Measurements from ENCODE around the gene UBE2O.
A peak's percentile ranks its signal among the peaks of the same experiment; 100 is the strongest.

UBE2O gene

DNA sequence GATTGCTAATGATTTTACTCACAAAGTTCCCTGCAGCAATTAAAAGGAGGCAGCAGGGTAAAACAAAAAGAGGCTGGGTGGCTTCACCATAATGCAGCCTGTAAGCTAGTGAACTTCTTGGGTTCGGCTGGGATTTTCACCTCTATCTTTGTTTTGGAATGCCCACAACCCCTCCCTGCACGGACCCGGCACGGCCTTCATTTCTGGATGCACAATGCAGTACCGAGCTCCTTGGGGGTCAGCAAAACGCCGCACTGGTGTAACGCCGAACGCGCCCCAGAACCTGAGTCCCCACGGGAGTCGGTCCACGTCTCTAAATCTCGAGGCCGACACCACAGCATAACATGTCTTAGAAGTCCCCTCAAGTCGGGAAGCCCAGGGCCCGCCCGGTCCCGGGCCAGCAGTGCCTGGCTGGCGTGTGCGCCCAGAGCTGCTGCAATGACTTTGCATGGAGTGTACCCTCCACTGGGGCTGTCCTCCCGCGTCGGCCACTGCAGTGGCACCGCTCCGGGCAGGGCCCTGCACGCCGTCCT is 759 bp downstream of the UBE2O start:
- no peak overlapping the region; the same call in 1 of the 2 replicates for H3K27ac ChIP-seq (ENCODE audit: low read length)
- peaks cover 2% of the 10 kb centered on the region; the same call in 1 of the 2 replicates for H3K36me3 ChIP-seq (ENCODE audit: insufficient read depth, low read length)
- peak overlapping the region; percentile 93 for H3K9ac ChIP-seq (ENCODE audit: low read depth, low read length)
- TF ChIP-seq, protein P1, sequence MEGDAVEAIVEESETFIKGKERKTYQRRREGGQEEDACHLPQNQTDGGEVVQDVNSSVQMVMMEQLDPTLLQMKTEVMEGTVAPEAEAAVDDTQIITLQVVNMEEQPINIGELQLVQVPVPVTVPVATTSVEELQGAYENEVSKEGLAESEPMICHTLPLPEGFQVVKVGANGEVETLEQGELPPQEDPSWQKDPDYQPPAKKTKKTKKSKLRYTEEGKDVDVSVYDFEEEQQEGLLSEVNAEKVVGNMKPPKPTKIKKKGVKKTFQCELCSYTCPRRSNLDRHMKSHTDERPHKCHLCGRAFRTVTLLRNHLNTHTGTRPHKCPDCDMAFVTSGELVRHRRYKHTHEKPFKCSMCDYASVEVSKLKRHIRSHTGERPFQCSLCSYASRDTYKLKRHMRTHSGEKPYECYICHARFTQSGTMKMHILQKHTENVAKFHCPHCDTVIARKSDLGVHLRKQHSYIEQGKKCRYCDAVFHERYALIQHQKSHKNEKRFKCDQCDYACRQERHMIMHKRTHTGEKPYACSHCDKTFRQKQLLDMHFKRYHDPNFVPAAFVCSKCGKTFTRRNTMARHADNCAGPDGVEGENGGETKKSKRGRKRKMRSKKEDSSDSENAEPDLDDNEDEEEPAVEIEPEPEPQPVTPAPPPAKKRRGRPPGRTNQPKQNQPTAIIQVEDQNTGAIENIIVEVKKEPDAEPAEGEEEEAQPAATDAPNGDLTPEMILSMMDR (IDR thresholded peaks at IDR 0.05; ENCODE audit: borderline replicate concordance, extremely low read depth, low read length, poor library complexity, severe bottlenecking), result no peak
- no peak for TF ChIP-seq EZH2 (IDR thresholded peaks at IDR 0.05; ENCODE audit: borderline replicate concordance, low read depth, low read length, severe bottlenecking)
- peak overlapping the region; percentile 77 to 81; a peak in 3 of 4 replicates for H3K4me3 ChIP-seq (ENCODE audit: low read depth in 1 of 2, low read length in 2 of 2)
- H3K79me2 ChIP-seq (ENCODE audit: insufficient read depth, low read length), result peaks cover 55% of the 10 kb centered on the region
- peaks cover 48% of the 10 kb centered on the region for H4K20me1 ChIP-seq (ENCODE audit: insufficient read depth, low read length)
- H3K9me3 ChIP-seq (ENCODE audit: insufficient read depth, low read length, severe bottlenecking), result no peaks in the 10 kb centered on the region
- DNase-seq (no peak), ATAC-seq (ENCODE audit: insufficient read depth, low read depth) (peak; percentile 35)
- H3K4me1 ChIP-seq (ENCODE audit: insufficient read depth, low read length), result peaks cover 31% of the 10 kb centered on the region
- H3K4me2 ChIP-seq (ENCODE audit: insufficient read depth, low read length), result peak overlapping the region; percentile 73
- peaks cover 4% of the 10 kb centered on the region for H3K27me3 ChIP-seq (ENCODE audit: insufficient read depth, low read length, poor library complexity)
- peak overlapping the region; percentile 82; the same call in 1 of the 2 replicates for H2AFZ ChIP-seq (ENCODE audit: low read depth, low read length)

DNA sequence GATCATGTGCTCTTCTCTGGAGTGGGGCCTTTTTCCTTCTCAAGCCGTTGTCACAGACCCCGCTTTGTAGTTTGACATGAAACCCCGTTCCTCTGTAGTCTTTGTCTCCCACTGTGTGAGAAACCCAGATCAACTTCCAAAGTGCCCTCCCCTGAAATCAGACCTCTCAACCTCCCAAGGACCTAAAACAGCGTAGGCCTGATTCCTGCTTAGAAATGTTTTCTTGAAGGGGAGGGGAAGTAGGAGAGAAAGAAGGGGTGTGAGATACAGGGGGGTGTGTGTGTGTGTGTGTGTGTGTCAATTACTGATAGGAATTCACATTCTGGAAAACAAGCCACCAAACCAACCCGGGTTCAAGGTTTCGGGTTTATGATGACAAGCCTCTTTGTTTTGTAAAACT is 1.4 kb downstream of the UBE2O start:
- Histone ChIP-seq H3K79me2 (ENCODE audit: insufficient read depth, low read length) (peaks cover 62% of the 10 kb centered on the region), H2AFZ (ENCODE audit: low read depth, low read length) (no peak overlapping the region), H3K36me3 (ENCODE audit: insufficient read depth, low read length) (peaks cover 2% of the 10 kb centered on the region; the same call in 1 of the 2 replicates), H3K4me3 (ENCODE audit: low read depth in 1 of 2, low read length in 2 of 2) (peak overlapping the region; percentile 77 to 81; a peak in 3 of 4 replicates), H3K4me2 (ENCODE audit: insufficient read depth, low read length) (peak overlapping the region; percentile 73), H3K9ac (ENCODE audit: low read depth, low read length) (peak overlapping the region; percentile 93), H3K9me3 (ENCODE audit: insufficient read depth, low read length, severe bottlenecking) (no peaks in the 10 kb centered on the region), H3K27me3 (ENCODE audit: insufficient read depth, low read length, poor library complexity) (peaks cover 2% of the 10 kb centered on the region), H3K27ac (ENCODE audit: low read length) (no peak overlapping the region), H4K20me1 (ENCODE audit: insufficient read depth, low read length) (peaks cover 55% of the 10 kb centered on the region), H3K4me1 (ENCODE audit: insufficient read depth, low read length) (peaks cover 31% of the 10 kb centered on the region)
- ATAC-seq (ENCODE audit: insufficient read depth, low read depth) (no peak), DNase-seq (no peak)
- TF ChIP-seq EZH2 (IDR thresholded peaks at IDR 0.05; ENCODE audit: borderline replicate concordance, low read depth, low read length, severe bottlenecking), result no peak
- TF ChIP-seq, protein P1 (IDR thresholded peaks at IDR 0.05; ENCODE audit: borderline replicate concordance, extremely low read depth, low read length, poor library complexity, severe bottlenecking), result no peak

DNA sequence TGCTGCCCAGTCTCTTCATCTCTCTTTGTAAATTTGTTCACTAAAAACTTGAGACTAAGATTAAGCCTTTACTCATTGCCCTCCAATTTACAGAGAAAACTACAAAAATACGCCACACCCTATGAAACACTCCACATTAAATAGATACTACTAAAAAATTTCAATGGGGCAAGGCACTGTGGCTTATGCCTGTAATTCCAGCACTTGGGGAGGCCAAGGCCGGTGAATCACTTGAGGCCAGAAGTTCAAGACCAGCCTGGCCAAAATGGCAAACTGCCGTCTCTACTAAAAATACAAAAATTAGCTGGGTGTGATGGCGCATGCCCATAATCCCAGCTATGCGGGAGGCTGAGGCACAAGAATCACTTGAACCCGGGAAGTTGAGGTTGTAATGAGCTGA is 3.8 kb downstream of the UBE2O start:
- TF ChIP-seq EZH2 (IDR thresholded peaks at IDR 0.05; ENCODE audit: borderline replicate concordance, low read depth, low read length, severe bottlenecking), result no peak
- TF ChIP-seq, protein P1 (IDR thresholded peaks at IDR 0.05; ENCODE audit: borderline replicate concordance, extremely low read depth, low read length, poor library complexity, severe bottlenecking), result no peak
- H3K79me2 ChIP-seq (ENCODE audit: insufficient read depth, low read length), result peaks cover 86% of the 10 kb centered on the region

More for the DNA sequence above, 3.8 kb downstream of the UBE2O start:
- H3K4me3 ChIP-seq (ENCODE audit: low read depth in 1 of 2, low read length in 2 of 2), result no peak overlapping the region
- H3K9ac ChIP-seq (ENCODE audit: low read depth, low read length), result no peak overlapping the region
- H3K36me3 ChIP-seq (ENCODE audit: insufficient read depth, low read length), result peaks cover 2% of the 10 kb centered on the region; the same call in 1 of the 2 replicates
- no peak overlapping the region for H2AFZ ChIP-seq (ENCODE audit: low read depth, low read length)
- ATAC-seq (ENCODE audit: insufficient read depth, low read depth), result no peak
- no peaks in the 10 kb centered on the region for H3K9me3 ChIP-seq (ENCODE audit: insufficient read depth, low read length, severe bottlenecking)
- peaks cover 77% of the 10 kb centered on the region for H4K20me1 ChIP-seq (ENCODE audit: insufficient read depth, low read length)
- no peak for DNase-seq
- no peak overlapping the region for H3K27ac ChIP-seq (ENCODE audit: low read length)
- no peak overlapping the region for H3K4me2 ChIP-seq (ENCODE audit: insufficient read depth, low read length)
- H3K27me3 ChIP-seq (ENCODE audit: insufficient read depth, low read length, poor library complexity), result no peaks in the 10 kb centered on the region
- H3K4me1 ChIP-seq (ENCODE audit: insufficient read depth, low read length), result peaks cover 31% of the 10 kb centered on the region
